ENCODE data around the gene PCDH1.
A peak's percentile ranks its signal among the peaks of the same experiment; 100 is the strongest.
"Not testable (repeated sequence)": the region's sequence is repeated elsewhere in the genome, so short reads cannot be mapped to it uniquely, and the experiment has no call there.

The PCDH1 gene

DNA sequence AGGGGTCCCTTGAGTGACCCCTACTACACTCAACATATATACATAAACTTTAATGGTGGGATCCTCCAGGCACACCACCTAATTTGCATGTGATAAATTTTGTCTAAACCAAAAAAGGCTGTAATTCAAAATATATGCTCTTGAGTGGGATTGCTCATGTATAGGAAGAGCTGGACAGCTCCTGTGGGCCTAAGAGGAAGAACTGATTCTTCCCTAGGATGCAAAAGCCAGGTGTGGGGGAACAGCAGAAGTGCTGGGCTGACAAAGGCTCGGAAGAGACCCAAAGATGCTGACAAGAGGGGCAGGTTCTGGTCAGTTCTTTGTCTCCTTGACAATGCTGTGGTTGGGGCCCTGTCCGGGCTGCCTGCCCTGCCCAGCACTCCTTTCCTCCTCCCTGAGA lies 43.9 kb downstream of the PCDH1 start:
- no peak for DNase-seq (ENCODE audit: low spot score)

DNA sequence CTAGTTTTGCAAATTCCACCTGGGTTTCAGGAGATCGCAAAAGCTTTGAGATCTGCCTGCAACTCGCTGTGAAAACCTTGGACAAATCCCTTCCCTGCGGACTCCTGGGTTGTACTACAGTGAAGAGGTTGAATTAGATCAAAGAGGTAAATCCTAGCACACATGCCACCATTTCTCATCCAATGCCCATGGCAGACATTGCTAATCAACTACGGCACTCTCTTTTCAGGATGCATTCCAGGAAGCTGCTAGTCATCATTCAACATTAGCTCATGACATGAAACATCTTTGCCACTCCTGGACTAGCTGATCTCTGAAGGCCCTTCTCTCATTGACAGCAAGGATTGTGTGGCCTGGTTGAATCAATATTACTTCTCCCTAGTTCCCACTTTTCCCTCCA lies 46.1 kb downstream of the PCDH1 start:
- no peak for DNase-seq (ENCODE audit: low spot score)

- no peak for DNase-seq (ENCODE audit: low spot score)
Measured at GRCh38 chr5:141828162-141828561, 50.0 kb downstream of the PCDH1 start.

DNA sequence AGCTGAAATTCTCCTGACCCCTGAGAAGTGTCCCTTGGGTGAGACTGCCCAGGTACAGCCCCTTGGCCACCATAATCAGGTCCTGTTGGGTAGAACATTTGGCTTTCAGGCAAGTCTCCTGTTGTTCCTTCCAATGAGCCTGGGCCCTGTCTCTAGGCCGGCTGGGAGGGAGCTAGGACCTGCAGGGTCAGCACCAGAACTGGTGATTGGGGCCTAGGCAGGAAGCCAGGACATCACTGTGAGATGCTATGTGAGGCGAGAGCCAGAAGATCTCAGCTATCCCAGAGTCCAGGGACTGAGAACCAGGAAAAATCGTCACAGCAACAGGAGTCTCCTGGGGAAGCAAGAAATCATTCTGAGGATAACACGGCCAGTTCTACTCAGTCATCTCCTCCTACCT lies 51.5 kb downstream of the PCDH1 start:
- DNase-seq (ENCODE audit: low spot score): no peak

GRCh38 chr5:141825791-141826560 lies 52.2 kb downstream of the PCDH1 start:
- no peak for DNase-seq (ENCODE audit: low spot score)

GRCh38 chr5:141825241-141825671 lies 53.0 kb downstream of the PCDH1 start:
- no peak for DNase-seq (ENCODE audit: low spot score)

DNA sequence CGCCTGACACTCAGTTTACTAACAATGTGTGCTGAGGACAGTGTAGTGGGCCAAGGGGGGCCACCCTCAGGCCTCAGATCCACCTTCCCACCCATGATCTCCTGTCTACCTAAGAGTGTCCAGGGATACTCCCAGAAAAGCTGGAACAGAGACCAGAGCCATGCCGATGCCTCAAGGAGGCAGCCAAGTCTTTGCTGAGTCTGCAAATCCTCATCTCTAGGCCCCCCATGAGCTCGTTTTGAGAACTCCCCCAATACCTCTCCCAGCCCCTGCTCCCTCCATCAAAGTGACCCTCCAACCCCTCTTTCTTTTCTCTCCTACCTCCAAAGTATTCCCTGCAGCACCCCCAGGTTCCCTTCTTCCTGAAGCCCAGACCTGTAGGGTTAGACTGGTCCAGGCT lies 53.5 kb downstream of the PCDH1 start:
- no peak for DNase-seq (ENCODE audit: low spot score)

DNA sequence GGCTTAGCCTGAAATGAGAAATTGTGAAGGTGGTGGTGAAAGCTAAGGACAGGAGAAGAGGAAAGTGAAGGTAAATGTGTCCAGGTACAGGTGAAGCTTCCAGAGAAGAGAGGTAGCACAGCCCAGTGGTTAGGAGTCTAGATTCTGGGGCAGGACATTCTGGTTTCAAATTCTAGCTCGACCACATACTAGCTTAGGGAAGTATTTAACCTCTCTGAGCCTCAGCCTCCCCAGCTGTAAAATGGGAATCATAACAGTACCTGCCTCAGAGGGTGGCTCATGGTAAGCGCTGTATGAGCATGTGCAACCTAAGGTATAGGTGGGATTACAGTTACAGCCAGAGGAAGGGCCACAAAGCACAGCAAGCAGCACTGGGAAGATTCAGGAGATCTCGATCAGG lies 55.2 kb downstream of the PCDH1 start:
- DNase-seq (ENCODE audit: low spot score): no peak

GRCh38 chr5:141822144-141822543 lies 56.1 kb downstream of the PCDH1 start:
- DNase-seq (ENCODE audit: low spot score): peak; percentile 55

- peak; percentile 86 for DNase-seq (ENCODE audit: low spot score)
Measured at GRCh38 chr5:141821430-141821925, 56.7 kb downstream of the PCDH1 start.

DNA sequence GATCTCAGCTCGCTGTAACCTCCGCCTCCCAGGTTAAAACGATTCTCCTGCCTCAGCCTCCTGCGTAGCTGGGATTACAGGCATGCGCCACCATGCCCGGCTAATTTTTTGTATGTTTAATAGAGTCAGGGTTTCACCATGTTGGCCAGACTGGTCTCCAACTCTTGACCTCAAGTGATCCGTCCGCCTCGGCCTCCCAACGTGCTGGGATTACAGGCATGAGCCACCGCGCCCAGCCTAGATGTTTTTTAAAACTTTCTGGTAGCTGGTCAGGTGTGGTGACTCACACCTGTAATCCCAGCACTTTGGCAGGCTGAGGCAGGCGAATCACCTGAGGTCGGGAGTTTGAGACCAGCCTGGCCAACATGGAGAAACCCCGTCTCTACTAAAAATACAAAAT lies 57.5 kb downstream of the PCDH1 start:
- not testable (repeated sequence) for DNase-seq (ENCODE audit: low spot score)

- no peak for DNase-seq (ENCODE audit: low spot score)
Measured at GRCh38 chr5:141817631-141818030, 60.6 kb downstream of the PCDH1 start.

DNA sequence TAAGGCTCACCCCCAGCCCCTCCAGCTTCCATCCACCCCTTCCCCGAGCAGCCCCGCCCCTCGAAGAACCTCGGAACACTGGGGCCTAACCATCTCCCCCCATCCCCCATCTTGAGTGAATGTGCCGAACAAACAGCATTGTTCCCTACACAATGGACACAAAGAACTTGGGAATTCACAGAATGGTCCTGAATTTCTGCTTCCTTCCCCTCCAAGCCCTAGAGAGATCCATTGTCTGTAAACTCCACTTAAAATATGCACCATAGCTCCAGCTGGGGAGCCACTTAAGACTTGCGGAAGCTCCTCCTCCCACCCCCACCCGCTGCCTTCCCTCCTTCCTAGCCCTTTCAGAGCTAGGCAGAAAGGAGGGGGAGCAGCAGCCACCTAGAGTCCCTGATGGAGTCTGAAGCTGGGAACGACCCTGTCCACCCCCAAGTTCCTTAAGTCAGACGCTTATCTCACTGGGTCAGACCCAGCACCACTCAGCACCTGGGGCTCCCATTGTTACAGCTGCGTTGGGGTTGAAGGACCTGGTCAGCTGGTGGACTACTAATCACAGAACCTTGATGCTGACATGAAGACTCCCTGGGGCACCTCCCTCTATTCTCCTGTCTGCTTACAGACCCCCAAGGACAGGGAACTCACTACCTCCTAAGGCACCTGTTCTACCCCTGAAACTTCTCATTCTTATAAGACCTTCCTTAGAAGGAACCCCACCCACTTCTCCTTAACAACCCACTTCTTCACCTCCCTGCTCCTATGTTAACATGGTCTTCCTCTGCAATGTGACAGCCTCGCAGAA lies 61.4 kb downstream of the PCDH1 start:
- DNase-seq (ENCODE audit: low spot score): no peak

DNA sequence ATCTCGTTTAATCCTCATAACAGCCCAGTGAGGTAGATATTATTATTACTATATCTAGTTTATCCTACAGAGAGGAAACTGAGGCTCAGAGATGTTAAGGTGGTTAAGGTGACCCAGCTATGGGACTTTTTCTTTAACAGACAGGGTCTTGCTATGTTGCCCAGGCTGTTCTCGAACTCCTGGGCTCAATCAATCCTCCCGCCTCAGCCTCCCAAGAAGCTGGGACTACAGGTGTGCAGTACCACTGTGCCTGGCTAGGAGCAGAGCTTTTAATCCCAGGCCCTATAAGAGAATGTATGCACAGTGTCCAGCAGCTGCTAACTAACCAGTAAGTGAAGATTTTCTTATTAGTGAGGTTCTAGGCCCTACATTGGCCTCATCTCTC lies 62.4 kb downstream of the PCDH1 start:
- DNase-seq (ENCODE audit: low spot score): no peak

DNA sequence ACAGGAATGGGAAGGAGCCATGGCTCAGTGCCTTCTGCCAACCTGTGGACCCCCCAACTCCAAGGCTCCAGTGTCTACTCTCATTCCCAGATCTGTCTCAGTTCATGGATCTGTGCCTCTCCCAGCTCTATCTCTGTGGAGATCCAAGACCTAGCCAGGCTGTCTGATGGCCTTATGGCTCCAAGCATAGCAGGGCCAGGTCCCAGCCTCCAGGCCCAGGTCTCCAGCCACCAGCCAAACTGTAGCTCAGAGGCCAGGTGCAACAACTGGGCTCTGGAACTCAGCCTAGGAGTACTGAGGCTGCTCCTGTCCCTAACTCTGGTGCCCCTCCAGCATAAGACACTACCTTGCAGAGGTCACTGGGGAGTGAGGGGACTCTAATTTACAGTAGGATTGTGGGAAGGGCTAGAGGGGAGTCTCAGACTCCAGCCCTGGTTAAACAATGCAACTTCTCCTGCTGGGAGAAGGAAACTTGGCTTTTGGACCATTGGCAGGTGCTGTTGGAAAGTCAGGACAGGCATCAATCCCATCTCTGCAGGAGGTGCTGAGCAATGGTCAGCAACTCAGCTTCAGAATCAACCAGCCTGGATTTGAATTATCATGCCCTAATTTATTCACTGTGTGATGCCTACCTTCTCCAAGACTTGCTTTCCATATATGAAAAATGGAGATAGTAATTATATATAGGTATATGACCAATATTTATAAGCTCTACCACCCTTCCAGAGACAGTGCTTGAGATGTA lies 63.0 kb downstream of the PCDH1 start:
- no peak for DNase-seq (ENCODE audit: low spot score)

GRCh38 chr5:141814064-141814964 lies 63.9 kb downstream of the PCDH1 start:
- DNase-seq (ENCODE audit: low spot score): peak; percentile 59

DNA sequence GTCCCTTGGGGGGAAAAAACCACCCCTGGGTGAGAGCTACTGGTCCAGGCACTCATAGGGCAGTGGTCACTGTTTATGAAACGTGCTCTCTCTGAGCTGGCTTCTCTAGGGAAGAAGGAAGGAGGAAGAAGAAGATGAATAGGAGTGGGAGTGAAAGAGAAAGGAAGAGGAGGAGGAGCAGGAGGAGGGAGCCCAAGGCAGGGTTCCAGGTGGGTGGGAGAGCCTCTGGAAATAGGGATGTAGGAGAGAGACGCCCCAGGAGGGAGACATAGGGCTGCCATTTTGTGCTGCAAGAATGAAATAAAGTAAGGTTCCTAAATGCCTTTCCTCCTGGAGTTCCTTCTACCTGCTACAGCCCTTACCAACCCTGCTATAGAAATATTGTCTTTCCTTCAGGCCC lies 65.7 kb downstream of the PCDH1 start:
- DNase-seq (ENCODE audit: low spot score): no peak

DNA sequence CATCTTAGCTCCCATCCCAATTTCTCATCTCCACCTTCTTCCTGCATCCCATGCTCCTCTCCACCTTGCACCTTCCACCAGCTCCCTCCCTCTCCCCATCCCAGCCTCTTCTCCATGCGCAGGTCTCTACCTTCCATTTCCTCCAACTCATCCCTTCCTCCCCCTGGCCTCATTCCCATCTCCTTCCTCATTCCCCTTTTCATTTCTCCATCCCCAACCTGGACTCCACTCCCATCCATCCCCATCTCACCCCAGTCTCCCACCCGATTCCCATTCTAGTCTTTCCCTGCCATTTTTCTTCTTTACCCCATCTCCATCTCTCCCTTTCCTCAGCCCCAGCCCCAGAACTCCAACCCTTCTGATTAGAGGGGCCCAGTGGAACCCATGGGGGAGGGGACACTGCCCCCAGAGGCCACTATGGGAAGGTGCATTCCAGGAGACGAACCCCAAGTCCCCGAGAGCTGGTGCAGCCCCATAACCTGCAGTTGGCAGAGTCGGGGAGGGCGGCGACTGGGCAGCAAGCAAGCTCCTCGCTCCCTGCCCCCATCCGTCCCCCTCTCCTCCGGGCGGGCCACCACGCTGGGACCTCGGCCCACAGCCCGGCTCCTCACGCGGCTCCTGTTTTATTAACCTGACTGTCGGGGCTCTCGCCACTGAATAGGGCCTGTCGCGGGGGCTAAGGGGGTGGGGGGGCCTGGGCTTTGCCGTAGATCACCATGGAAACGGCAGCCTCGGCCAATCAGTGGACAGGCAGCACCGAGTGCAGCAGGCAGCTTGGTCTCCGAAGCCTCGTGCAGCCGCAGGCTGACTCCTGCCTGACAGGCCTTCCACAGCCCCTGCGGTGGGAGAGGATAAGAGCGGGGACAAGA lies 66.7 kb downstream of the PCDH1 start:
- DNase-seq (ENCODE audit: low spot score): no peak

GRCh38 chr5:141810702-141811101 lies 67.5 kb downstream of the PCDH1 start:
- no peak for DNase-seq (ENCODE audit: low spot score)

DNA sequence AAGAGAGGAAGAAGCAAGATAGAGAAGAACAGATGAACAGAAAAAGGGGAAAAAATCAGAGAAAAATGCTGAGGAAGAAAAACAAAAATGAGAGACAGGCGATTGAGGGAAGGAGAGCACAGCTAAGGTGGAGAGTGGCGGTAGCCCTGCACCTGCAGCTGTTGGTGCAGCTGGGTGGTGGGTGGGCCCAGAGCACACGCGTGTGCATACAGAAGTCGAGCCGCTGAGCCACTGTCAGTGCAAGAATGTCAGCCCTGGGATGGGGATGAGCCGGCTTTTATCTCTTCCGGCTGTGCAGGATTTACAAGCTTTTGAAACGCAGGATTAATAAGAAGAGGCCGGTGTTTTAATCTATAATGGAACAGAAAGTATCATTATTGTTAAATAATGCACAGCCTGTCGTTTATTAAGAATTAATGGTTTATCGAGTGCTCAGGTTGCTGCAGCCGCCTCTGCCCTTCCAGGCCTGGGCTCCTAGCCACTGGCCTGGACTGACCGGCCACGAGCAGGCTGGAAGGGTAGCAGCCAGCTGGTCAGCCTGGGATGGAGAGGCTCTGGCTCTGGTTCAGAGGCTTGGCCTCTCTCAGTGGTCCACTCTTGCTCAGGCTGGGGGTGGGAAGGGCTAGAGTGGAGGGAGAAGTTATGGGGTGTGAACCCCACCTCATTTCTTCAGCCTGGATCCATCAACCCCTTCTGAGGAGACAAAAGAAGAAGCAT lies 68.7 kb downstream of the PCDH1 start:
- no peak for DNase-seq (ENCODE audit: low spot score)
